ENCODE data around the gene TNRC6C.

DNA sequence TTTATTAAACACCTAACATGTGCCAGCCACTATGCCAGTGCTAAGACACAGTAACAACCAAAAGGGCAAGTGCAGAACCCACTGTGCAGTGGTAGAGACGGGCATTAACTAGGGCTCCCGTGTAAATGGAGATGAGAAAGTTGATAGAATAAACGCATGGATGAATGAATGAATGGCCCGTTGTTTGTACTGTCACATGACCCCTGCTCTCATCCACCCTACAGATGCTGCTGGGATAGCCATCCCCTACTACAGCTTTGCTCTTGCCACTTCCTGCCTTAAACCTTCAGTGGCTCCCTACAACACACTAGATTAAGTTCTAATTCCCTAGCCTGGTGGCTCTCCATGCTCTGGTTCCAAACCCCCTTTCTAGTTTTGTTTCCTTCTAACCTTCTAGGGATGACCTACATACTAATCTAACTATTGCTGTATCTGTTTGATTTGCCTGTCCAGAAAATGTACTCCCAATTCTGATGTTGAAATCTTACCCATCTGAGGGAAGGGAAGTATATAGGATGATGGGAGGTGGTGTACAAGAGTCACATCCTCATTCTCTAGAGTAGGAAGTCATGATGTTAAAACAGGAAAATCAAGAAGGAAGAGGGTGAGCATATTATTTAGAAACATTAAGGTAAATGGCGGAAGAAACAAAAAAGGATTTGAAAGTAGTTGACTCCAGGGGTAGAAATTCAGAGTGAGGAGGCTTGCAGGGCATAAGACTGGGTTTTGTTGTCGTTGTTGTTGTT, 11.4 kb upstream of the TNRC6C start:
- TF ChIP-seq CTCF (IDR thresholded peaks at IDR 0.05) (no peak), POLR2A (IDR thresholded peaks at IDR 0.05) (no peak)

Measured in lower leg skin (tissue), 3 donors.